ENCODE data around the gene RASAL1.

DNA sequence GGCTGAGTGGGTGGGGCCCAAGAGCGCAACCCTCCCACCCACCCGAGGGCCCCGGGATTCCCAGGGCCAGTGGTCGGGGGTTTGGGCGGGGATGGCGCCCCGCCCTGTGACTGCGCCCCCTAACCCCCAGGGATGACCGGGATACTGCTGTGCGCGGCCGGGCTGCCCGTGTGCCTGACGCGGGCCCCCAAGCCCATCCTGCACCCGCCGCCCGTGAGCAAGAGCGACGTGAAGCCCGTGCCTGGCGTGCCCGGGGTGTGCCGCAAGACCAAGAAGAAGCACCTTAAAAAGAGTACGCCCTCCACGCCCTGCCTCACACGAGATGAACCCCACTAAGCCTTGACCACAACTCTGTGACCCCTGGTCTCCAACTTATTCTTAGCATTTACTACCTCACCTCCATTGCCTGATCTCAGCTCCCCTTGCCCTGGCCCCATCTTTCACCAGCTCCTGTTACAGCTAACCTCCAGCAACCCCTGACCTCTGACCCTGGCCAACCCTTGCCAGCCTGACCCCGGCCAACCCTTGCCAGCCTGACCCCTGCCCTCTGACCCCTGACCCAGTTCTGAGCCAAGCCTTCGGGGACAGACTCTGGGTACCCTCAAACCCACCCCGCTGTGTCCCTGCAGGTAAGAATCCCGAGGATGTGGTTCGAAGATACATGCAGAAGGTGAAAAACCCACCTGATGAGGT, 42.0 kb downstream of the RASAL1 start:
- TF ChIP-seq, protein P1, sequence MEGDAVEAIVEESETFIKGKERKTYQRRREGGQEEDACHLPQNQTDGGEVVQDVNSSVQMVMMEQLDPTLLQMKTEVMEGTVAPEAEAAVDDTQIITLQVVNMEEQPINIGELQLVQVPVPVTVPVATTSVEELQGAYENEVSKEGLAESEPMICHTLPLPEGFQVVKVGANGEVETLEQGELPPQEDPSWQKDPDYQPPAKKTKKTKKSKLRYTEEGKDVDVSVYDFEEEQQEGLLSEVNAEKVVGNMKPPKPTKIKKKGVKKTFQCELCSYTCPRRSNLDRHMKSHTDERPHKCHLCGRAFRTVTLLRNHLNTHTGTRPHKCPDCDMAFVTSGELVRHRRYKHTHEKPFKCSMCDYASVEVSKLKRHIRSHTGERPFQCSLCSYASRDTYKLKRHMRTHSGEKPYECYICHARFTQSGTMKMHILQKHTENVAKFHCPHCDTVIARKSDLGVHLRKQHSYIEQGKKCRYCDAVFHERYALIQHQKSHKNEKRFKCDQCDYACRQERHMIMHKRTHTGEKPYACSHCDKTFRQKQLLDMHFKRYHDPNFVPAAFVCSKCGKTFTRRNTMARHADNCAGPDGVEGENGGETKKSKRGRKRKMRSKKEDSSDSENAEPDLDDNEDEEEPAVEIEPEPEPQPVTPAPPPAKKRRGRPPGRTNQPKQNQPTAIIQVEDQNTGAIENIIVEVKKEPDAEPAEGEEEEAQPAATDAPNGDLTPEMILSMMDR (IDR thresholded peaks at IDR 0.05) = no peak
- TF ChIP-seq POLR2A (IDR thresholded peaks at IDR 0.05) = no peak

Data from Peyer's patch (tissue), 4 donors.